ENCODE data around the gene ATM. TPM values are rescaled to one million over a fixed set of nuclear protein-coding genes. Genes with fewer than 3 reads are reported as not detected.
"Not testable (repeated sequence)": the region's sequence is repeated elsewhere in the genome, so short reads cannot be mapped to it uniquely, and the experiment has no call there.

The ATM gene
- polyA plus RNA-seq, 4 donors: 51.4 to 108 (median 68.5) TPM

DNA sequence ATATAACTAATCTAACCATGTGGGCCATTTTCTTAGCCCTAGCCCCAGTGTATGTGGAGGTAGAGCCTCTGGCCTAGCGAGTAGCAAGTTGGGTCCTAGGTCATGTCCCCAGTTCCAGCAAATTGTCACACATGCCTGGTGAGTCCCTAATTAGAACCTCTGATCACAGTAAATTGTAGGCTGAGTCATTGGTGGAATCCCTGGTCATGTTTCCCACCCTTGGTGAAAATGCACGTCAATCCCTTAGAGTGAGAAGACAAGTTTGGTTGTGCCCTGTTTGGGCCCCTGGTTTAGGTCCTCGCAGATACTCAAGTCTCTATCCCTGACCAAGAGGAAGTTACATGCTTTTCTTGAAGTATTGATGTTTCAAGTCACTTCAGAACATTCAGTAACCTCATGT, 46.7 kb downstream of the ATM start:
- DNase-seq (ENCODE audit: low read depth in 4 of 4, low spot score in 2 of 4): no peak

DNA sequence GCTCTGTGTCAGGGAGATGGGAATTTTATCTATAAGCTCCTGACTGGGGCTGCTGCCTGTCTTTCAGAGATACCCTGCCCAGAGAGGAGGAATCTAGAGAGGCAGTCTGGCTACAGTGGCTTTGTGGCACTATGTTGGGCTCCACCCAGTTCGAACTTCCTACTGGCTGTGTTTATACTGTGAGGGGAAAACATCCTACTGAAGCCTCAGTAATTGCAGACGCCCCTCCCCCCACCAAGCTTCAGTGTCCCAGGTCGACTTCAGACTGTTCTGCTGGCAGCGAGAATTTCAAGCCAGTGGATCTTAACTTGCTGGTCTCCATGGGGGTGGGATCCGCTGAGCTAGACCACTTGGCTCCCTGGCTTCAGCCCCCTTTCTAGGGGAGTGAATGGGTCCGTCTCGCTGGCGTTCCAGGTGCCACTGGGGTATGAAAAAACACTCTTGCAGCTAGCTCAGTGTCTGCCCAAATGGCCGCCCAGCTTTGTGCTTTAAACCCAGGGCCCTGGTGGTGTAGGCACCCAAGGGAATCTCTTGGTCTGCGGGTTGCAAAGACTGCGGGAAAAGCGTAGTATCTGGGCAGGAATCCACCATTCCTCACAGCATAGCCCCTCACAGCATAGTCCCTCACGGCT, 54.2 kb downstream of the ATM start:
- DNase-seq (ENCODE audit: low read depth in 4 of 4, low spot score in 2 of 4): not testable (repeated sequence)

DNA sequence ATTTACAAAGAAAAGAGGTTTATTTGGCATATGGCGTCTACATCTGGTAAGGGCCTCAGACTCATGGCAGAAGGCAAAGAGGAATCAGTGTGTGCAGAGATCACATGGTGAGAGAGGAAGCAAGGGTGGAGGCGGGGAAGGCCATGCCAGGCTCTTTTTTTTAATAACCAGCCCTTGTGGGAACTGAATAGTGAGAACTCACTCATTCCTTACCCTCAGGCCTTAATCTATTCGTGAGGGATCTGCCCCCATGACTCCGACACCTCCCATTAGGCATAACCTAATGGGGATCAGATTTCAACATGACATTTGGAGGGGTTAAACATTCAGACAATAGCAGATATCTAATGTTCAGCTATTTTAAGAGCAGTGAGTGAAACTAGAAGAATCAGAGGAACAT, 55.7 kb downstream of the ATM start:
- no peak for DNase-seq (ENCODE audit: low read depth in 4 of 4, low spot score in 2 of 4)

DNA sequence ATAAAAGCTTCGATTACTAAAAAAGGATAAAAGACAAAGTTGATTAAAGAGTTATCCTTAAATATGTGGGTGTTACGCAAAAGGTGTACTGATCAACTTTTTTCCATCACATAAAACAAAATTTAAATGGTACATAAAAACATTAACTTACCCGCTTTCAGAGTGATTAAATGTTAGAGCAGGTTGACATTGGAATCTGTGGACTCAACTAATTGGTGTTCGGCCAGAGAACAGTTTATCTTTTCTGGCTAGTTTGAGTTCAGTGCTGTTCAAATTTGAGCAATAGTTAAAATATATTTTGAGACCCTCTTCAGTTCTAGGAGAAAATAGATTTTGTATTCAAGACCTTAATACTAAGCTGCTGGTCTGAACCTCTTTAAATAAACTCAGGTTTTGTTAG, 56.1 kb downstream of the ATM start:
- no peak for DNase-seq (ENCODE audit: low read depth in 4 of 4, low spot score in 2 of 4)

DNA sequence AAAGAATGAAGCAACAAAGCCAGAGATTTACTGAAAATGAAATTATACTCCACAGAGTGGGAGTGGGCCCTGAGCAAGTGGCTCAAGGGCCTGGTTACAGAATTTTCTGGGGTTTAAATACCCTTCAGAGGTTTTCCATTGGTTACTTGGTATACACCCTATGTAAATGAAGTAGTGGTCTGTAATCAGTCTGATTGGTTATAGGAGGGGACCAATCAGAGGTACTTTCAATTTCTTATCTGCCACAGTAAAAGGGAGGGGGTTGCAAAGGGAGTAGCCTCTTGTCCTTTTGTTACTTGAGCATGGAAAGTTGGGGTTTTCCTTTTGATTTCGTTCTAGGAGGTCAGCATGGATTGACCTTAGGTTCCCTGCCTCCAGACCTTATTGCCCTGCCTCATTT, 63.5 kb downstream of the ATM start:
- no peak for DNase-seq (ENCODE audit: low read depth in 4 of 4, low spot score in 2 of 4)

DNA sequence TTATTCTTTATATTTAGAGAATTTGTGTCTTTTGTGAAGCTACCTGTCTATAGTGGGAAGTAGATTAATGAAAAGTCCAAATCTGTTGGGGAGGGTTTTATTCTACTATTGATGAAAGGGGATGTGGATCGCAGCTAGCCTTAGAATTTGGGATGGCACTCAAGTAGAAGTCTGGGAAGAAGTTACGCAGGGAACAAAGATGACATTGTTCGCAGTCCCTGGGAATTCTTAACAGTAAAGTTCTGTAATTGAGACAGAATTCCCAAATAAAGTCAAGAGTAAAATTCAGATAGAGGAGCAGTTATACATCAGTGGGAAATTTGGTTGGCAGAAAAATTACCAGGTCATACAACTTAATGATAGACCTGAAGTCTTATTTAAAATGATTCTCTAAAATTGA, 64.1 kb downstream of the ATM start:
- no peak for DNase-seq (ENCODE audit: low read depth in 4 of 4, low spot score in 2 of 4)

DNA sequence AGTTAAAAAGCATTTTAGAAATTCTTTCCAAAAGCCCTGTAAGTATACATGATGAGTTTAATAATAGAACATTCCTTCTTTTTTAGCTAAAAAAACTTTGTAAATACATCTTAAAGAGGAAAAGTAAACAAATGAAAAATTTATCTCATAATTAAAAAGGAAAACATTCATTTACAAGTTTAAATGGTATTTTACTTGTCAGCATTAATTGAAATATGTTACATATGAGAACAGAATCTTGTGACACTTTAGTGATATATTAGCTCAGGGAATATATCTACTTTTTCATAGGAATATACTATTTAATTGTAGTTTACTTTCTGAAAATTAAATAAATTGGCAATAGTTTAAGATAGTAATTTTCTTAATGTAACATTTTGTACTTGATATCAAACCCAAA, 66.2 kb downstream of the ATM start:
- DNase-seq (ENCODE audit: low read depth in 4 of 4, low spot score in 2 of 4): not testable (repeated sequence)

DNA sequence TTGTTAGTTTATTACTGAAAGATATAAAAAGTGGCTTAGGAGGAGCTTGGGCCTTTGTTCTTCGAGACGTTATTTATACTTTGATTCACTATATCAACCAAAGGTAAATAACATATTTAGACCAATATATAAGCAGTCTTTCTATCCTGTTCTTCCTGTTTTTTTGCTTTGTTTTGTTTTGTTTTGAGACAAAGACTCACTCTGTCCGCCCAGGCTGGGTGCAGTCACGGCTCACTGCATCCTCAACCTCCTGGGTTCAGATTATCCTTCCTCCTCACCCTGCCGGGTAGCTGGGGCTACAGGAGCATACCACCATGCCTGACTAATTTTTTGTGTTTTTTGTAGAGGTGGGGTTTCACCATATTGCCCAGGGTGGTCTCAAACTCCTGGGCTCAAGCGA, 66.8 kb downstream of the ATM start:
- no peak for DNase-seq (ENCODE audit: low read depth in 4 of 4, low spot score in 2 of 4)

DNA sequence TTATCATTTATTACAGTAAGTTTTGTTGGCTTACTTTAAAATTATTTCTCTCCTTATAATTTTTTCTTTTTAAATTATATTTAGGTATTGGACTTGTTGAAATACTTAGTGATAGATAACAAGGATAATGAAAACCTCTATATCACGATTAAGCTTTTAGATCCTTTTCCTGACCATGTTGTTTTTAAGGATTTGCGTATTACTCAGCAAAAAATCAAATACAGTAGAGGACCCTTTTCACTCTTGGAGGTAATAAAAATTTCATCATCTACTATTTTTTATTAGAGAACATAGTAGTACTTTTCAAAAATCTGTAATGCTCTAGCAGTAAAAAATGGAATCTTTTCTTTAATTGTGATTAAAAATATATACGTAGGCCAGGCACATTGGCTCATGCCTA, 70.4 kb downstream of the ATM start:
- DNase-seq (ENCODE audit: low read depth in 4 of 4, low spot score in 2 of 4): no peak

DNA sequence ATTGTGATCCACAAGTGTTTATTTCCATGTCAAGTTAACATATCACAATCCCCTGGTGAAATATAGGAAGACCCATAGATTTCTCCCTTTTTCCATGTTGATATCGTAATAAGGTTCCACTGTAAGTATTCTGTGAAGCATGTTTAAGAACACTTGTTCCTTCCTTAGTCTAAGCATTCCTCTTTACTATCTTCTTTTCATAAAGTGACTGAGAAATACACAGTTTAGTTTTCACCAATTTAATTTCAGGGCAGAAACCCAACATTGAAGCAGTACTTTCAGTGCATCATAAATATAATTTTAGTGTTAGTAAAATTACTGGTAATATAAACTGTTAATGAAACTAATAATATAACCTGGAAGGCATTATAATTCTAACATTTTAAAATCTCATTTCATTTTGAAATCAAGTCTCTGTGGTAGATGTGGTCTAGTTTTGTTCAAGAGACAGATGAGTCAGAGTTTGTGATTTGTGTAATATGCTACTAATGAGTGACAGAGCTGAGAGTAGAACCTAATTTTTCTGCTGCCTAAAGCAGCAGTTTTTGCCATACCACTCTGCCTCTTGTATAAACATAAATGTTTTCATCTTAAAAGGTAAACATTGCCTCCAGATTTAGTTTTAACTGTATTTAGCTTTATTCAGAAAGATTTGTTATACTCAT, 79.4 kb downstream of the ATM start:
- no peak for DNase-seq (ENCODE audit: low read depth in 4 of 4, low spot score in 2 of 4)

DNA sequence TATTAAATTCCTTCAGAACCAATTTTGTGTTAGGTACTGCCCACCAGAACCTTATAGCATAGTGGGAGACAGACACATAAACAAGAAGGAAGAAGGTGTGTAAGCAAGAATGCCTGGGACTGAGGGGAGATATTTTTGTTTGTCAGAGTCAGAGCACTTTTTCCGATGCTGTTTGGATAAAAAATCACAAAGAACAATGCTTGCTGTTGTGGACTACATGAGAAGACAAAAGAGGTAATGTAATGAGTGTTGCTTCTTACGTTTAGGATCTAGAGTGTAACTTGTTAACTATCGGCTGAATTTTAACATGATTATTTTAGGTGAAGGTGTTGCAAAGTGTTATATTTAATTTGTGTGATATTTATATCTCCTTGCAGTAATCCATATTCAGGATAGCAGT, 84.9 kb downstream of the ATM start:
- DNase-seq (ENCODE audit: low read depth in 4 of 4, low spot score in 2 of 4): no peak

DNA sequence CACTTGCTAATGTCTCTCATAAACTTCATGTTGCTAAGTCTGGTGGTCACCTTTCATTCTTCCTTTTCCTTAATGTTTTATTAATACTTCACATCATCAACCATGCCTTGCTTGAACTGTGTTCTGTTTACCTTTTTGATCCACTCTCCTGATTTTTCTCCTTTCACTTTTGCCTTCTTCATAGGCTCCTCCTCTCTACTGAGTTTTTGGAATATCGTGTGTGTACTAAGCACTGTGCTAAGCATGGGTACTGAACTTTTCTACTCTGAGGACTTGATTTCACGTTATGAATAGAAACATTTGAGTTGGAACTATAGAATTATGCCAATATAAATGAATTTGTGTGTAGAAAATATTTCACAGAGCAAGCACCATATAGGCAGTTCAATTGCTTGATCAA, 90.6 kb downstream of the ATM start:
- no peak for DNase-seq (ENCODE audit: low read depth in 4 of 4, low spot score in 2 of 4)

DNA sequence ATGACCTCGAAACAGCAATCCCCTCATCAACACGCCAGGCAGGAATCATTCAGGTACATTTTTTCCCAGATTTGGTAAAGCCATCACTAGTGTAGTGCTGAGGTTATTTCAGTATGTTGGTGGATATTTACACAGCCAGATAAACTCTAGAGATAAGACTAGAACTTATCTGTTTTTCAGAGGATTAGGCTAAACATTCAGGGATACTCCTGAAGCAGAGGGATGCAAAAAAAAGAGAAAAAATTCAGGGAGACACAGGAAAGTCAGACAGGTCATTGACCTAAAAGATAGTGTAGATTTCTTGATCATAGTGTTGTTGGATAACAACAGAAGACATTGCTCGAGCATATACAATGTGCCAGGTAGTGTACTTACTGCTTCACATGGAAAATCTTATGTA, 93.2 kb downstream of the ATM start:
- DNase-seq (ENCODE audit: low read depth in 4 of 4, low spot score in 2 of 4): no peak

DNA sequence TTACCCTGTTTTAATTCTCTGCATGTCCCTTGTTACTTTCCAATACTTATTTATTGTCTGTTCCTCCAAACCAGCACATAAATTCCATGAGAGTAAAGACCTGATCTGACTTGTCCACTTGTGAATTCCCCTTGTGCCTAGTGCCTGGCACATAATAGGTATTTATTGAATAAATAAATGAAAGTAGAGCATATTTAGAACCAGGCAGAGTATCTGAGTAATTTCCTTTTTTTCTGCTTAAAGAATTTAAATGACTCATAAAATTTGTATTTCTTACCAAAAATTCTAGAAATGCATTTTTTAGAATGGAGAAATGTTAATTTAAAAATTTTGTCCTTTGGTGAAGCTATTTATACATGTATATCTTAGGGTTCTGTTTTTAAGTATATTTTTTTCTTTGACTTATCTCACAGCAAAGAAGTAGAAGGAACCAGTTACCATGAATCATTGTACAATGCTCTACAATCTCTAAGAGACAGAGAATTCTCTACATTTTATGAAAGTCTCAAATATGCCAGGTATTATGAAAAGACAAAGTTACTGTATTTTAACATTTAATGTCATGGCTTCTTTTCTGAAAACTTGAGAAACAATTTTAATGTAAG, 96.8 kb downstream of the ATM start:
- no peak for DNase-seq (ENCODE audit: low read depth in 4 of 4, low spot score in 2 of 4)

DNA sequence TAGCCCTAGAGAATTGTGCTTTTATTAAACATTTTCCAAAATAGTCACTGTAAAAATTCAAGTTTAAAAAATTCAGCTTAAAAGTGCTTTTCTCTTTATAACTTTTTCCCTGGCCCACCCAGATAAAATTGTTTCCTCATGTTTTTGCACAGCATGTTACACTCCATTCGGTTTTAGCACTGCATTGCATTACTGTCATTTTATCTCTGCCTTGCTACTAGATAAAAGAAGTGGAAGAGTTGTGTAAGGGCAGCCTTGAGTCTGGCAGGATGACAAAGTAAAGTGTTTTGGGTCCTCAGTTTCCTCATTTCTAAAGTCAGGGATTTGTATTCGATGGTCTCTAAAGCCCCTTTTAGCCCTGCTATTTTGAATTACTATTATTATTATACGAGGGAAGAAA, 99.8 kb downstream of the ATM start:
- DNase-seq (ENCODE audit: low read depth in 4 of 4, low spot score in 2 of 4): no peak

DNA sequence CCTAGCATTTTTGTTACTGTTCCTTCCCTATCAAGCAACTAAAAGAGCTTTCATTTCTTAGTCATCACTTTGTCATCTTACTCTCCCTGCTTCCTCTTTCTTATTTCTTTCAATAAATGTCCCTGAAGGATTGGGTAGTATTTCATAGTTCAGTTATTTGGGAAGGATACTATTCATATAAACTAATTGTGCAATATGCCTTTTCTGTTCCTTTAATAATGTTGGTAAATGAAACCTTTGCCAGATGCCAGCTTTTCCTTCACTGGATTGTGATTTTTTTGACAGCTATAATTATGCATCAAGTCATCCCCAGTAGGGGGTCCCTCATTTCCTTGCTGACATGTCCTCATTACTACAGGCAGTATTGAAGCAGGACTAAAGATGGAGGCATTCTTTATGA, 101.7 kb downstream of the ATM start:
- DNase-seq (ENCODE audit: low read depth in 4 of 4, low spot score in 2 of 4): no peak

DNA sequence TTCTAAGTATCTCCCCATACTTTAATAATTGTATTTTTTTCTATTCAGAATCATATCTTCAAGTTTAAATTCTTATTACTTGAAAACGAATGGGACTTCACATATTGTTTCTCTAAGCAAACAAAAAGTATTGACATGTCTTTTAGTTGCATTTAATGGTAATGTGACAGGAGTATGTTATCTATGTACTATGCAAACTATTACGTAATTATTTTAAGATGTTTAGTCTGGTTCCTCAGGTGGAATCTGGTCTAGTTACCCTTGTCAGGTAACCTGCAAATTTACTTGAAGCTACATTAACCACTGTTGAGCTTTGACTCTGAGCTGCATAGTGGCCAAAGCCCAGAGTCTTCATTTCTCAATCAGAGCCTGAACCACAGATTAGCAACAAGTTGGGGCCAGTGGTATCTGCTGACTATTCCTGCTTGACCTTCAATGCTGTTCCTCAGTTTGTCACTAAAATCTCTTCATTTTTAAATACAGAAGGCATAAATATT, 110.6 kb downstream of the ATM start:
- DNase-seq (ENCODE audit: low read depth in 4 of 4, low spot score in 2 of 4): no peak

DNA sequence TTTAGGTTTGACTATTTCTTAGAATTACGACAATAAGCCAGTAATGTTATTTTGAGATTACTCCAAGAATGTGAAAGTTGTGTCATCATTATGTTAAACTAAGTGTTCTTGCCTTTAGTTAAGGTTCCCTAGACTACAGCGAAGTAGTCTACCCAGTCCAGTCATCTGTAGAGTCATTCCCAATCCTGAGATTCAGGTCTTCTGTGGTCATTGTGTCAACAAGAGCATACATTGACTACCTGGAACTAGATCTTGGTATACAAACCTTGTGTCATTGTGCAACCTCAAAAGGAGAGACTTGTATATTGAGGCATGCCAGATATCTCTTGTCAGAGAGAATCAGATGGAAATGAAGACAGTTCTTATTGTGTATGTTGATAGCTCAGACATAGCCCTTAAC, 115.9 kb downstream of the ATM start:
- DNase-seq (ENCODE audit: low read depth in 4 of 4, low spot score in 2 of 4): no peak

DNA sequence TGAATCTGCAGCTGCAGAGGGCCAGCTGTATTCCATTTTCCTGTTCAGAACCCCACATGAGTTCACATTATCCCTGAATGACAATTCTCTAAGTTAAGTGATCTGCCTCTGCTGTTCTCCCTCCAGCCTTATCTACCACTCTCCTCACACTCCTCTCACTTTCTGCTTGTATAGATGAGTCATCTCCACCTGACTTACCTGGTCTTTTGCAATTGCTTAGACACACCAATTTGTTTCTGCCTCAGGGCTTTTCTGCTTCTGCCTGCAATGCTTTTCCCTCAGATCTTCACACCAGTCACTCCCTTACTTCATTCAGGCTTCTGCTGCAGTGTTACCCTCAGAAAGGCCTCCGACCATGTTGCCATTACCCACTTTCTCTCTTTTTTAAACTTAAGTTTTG, 118.1 kb downstream of the ATM start:
- DNase-seq (ENCODE audit: low read depth in 4 of 4, low spot score in 2 of 4): no peak

DNA sequence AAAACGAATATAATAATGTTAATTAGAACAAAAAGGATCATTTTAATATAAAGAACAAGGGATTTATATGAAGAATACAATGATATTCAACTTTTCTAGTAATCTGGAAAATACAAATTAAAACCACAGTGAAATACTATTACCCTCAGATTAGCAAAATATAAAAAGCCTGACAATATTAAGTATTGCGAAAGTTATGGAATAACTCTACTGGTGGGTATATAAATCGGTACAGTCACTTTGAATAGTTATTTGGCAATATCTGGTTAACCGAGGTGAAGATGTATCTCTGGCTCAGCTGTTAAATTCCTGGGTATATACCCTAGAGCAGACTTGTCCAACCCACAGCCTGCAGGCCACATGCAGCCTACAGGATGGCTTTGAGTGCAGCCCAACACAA, 118.8 kb downstream of the ATM start:
- DNase-seq (ENCODE audit: low read depth in 4 of 4, low spot score in 2 of 4): no peak

DNA sequence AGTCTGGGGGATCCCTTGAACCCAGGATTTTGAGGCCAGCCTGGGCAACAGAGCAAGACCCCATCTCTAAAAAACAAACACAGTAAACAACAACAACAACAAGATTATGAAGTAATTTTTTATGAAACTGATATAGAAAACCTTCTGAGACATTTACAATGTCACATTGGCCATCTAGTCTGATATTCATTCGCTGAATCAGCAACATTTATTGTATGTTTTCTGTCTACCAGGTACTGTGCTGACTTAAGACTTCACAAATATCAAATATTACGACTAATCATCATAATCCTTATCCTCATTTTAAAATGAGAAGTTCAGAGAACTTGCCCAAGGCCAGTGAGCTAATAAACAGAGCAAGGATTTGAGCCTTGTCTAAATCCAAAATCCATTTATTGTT, 120.8 kb downstream of the ATM start:
- DNase-seq (ENCODE audit: low read depth in 4 of 4, low spot score in 2 of 4): no peak

DNA sequence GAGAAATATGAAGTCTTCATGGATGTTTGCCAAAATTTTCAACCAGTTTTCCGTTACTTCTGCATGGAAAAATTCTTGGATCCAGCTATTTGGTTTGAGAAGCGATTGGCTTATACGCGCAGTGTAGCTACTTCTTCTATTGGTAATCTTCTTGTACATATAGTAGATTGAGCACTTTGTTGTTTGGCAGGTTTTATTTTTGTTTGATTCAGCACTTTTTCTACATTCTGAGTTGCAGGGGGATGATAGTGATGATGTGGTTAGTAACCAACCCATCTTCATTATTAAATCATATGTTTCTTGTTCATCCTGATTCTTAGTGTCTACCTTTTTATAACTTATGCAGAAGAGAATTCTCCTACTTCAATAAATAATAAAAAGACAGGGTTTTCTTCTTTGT, 122.9 kb downstream of the ATM start:
- no peak for DNase-seq (ENCODE audit: low read depth in 4 of 4, low spot score in 2 of 4)

Measured in left renal cortex interstitium (tissue), 4 donors.